Measurements from ENCODE around the gene ZNF140. TPM values are rescaled to one million over a fixed set of nuclear protein-coding genes. Genes with fewer than 3 reads are reported as not detected.

ZNF140 gene
- total and polyA plus RNA-seq, 2 donors (not counting 3 experiments of a cell fraction or from before 2014, with no cell fraction given): 8.9 to 11.9 TPM

GRCh38 chr12:133135747-133136146 lies 55.0 kb downstream of the ZNF140 start:
- CTCF ChIA-PET: no interaction called here
- H4K20me1 ChIP-seq (replicated peaks; ENCODE audit: control insufficient read depth, extremely low read depth, insufficient read depth, low read length): no peaks in the 10 kb centered on the region
- peaks cover 2% of the 10 kb centered on the region for H3K9me3 ChIP-seq (replicated peaks; ENCODE audit: control insufficient read depth, insufficient read depth, low read length)
- intact Hi-C loops (cut with micrococcal nuclease) (no loop called here), dilution Hi-C loops (cut with MboI; ENCODE audit: extremely low pct_ligation_motif_present, low sequenced_read_pairs) (no loop called here)
- TF ChIP-seq CTCF (IDR thresholded peaks at IDR 0.05; ENCODE audit: extremely low read depth in 1 of 2, insufficient read depth in 1 of 2, low read depth in 1 of 2, low read length in 2 of 2) (no peak), FOS (IDR thresholded peaks at IDR 0.05; ENCODE audit: borderline replicate concordance, insufficient read depth, low read length) (no peak), MAX (IDR thresholded peaks at IDR 0.05; ENCODE audit: insufficient read depth, insufficient read length) (no peak), EZH2 (IDR thresholded peaks at IDR 0.05; ENCODE audit: borderline replicate concordance, low read depth, low read length, severe bottlenecking) (no peak)
- no peaks in the 10 kb centered on the region for H3K4me1 ChIP-seq (ENCODE audit: control insufficient read depth, extremely low read depth, insufficient read depth, low read length)
- no peak for FAIRE-seq
- H3K4me2 ChIP-seq (ENCODE audit: insufficient read depth, low read length): no peak overlapping the region
- no peak overlapping the region for H2AFZ ChIP-seq (ENCODE audit: low read depth, low read length)
- H3K27me3 ChIP-seq (ENCODE audit: control insufficient read depth in 2 of 2, insufficient read depth in 2 of 2, low read length in 2 of 2): no peaks in the 10 kb centered on the region
- H3K9me1 ChIP-seq (replicated peaks; ENCODE audit: control insufficient read depth, extremely low read depth, insufficient read depth, low read length): no peaks in the 10 kb centered on the region
- no peak overlapping the region for H3K27ac ChIP-seq (ENCODE audit: insufficient read depth, low read depth, low read length)
- no peak for DNase-seq (ENCODE audit: low read depth, low spot score)
- H3K4me3 ChIP-seq (replicated peaks in 1 of 3; ENCODE audit: insufficient read depth in 1 of 3, low read depth in 1 of 3, low read length in 3 of 3): no peak overlapping the region
- BruUV-seq (replicated peaks): no TSS peak
- no peaks in the 10 kb centered on the region for H3K79me2 ChIP-seq (ENCODE audit: control insufficient read depth, insufficient read depth, low read length)
- POLR2A ChIA-PET: no interaction called here
- peaks cover 0 to 3% of the 10 kb centered on the region in 2 experiments for H3K36me3 ChIP-seq (ENCODE audit: control insufficient read depth in 2 of 2, extremely low read depth in 1 of 2, insufficient read depth in 2 of 2, low read length in 2 of 2)
- H3K9ac ChIP-seq (replicated peaks; ENCODE audit: extremely low read depth, insufficient read depth, low read length): no peak overlapping the region

DNA sequence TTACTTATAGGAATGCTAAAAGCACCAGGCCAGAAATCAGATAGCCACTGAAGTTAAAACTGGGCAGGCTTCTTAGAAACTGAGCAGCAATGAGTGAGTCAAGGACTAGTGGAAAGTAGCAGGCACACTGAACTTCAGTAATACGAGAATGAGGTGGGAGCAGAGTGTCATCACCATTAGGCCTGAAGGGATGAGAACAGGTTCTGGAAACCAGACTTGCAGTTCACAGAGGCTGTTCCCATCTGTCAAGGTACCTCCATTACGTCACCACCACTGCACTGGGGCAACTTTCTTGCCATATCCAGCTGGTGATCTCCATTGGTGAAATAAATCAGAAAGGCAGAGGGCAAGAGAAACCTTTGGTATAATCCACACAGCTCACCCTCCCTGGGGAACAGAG lies 65.3 kb downstream of the ZNF140 start:
- H3K9me1 ChIP-seq (replicated peaks; ENCODE audit: control insufficient read depth, extremely low read depth, insufficient read depth, low read length): no peaks in the 10 kb centered on the region
- H3K4me3 ChIP-seq (replicated peaks in 1 of 3; ENCODE audit: insufficient read depth in 1 of 3, low read depth in 1 of 3, low read length in 3 of 3): no peak overlapping the region
- TF ChIP-seq EZH2 (IDR thresholded peaks at IDR 0.05; ENCODE audit: borderline replicate concordance, low read depth, low read length, severe bottlenecking): no peak
- TF ChIP-seq FOS (IDR thresholded peaks at IDR 0.05; ENCODE audit: borderline replicate concordance, insufficient read depth, low read length): no peak
- TF ChIP-seq POLR2A (IDR thresholded peaks at IDR 0.05; ENCODE audit: low read depth, low read length): no peak
- TF ChIP-seq MYC (IDR thresholded peaks at IDR 0.05; ENCODE audit: low read depth, low read length): no peak
- no peak for TF ChIP-seq CTCF (IDR thresholded peaks at IDR 0.05; ENCODE audit: extremely low read depth in 1 of 2, insufficient read depth in 1 of 2, low read depth in 1 of 2, low read length in 2 of 2)
- no peak for TF ChIP-seq POLR2AphosphoS5 (IDR thresholded peaks at IDR 0.05; ENCODE audit: insufficient read depth, low read depth, low read length)
- no peak for TF ChIP-seq JUN (IDR thresholded peaks at IDR 0.05; ENCODE audit: borderline replicate concordance, insufficient read depth, insufficient read length, low read depth)
- dilution Hi-C loops (cut with MboI; ENCODE audit: extremely low pct_ligation_motif_present, low sequenced_read_pairs): no loop called here
- H3K79me2 ChIP-seq (ENCODE audit: control insufficient read depth, insufficient read depth, low read length): no peaks in the 10 kb centered on the region
- H2AFZ ChIP-seq (ENCODE audit: low read depth, low read length): no peak overlapping the region
- POLR2A ChIA-PET: no interaction called here
- H3K9me3 ChIP-seq (replicated peaks; ENCODE audit: control insufficient read depth, insufficient read depth, low read length): peaks cover 6% of the 10 kb centered on the region
- no TSS peak for BruUV-seq (replicated peaks)
- no peaks in the 10 kb centered on the region for H3K27me3 ChIP-seq (ENCODE audit: control insufficient read depth in 2 of 2, insufficient read depth in 2 of 2, low read length in 2 of 2)
- CTCF ChIA-PET: no interaction called here
- no peaks in the 10 kb centered on the region for H4K20me1 ChIP-seq (replicated peaks; ENCODE audit: control insufficient read depth, extremely low read depth, insufficient read depth, low read length)
- H3K36me3 ChIP-seq (ENCODE audit: control insufficient read depth in 2 of 2, extremely low read depth in 1 of 2, insufficient read depth in 2 of 2, low read length in 2 of 2): peaks cover 3 to 5% of the 10 kb centered on the region in 2 experiments
- no peak for DNase-seq (ENCODE audit: low read depth, low spot score)
- H3K9ac ChIP-seq (replicated peaks; ENCODE audit: extremely low read depth, insufficient read depth, low read length): no peak overlapping the region
- intact Hi-C loops (cut with micrococcal nuclease): no loop called here
- no peaks in the 10 kb centered on the region for H3K4me1 ChIP-seq (ENCODE audit: control insufficient read depth, extremely low read depth, insufficient read depth, low read length)
- no peak overlapping the region for H3K4me2 ChIP-seq (ENCODE audit: insufficient read depth, low read length)
- H3K27ac ChIP-seq (ENCODE audit: insufficient read depth, low read depth, low read length): no peak overlapping the region
- FAIRE-seq: no peak

All from endothelial cell of umbilical vein (primary cell).